ENCODE measurements around the gene TSSC4. TPM values are rescaled to one million over a fixed set of nuclear protein-coding genes. Genes with fewer than 3 reads are reported as not detected.
A peak's percentile ranks its signal among the peaks of the same experiment; 100 is the strongest.

TSSC4 gene
- total RNA-seq, 2 experiments from 2014 or later, result 40.4 to 50.9 TPM

GRCh38 chr11:2377511-2378443 lies 22.8 kb upstream of the TSSC4 start:
- H4K20me1 ChIP-seq (ENCODE audit: insufficient read depth, low read length), result peaks cover 40% of the 10 kb centered on the region
- POLR2A ChIA-PET, result interaction anchor here (0.6 to 2.4 kb wide), 6 partner anchors 10 to 606 kb away, joined by 3 to 20 read pairs (median 6); no protein-coding TSS in a partner anchor
- peaks cover 39% of the 10 kb centered on the region for H3K4me1 ChIP-seq (ENCODE audit: insufficient read depth, low read length, poor library complexity, severe bottlenecking)
- CTCF ChIA-PET (ENCODE audit: unreplicated experiment), result interaction anchor here (0.6 to 0.9 kb wide), 2 partner anchors 12 to 154 kb away, joined by 3 to 5 read pairs; no protein-coding TSS in a partner anchor
- DNase-seq (ENCODE audit: low spot score), result peak; percentile 70
- intact Hi-C loops (cut with micrococcal nuclease; ENCODE audit: unreplicated experiment), result no loop called here
- peak overlapping the region; percentile 99 for H3K4me3 ChIP-seq (ENCODE audit: low read depth, low read length, poor library complexity, severe bottlenecking)
- peaks cover 39% of the 10 kb centered on the region for H3K36me3 ChIP-seq (ENCODE audit: insufficient read depth, low read length)
- H3K4me2 ChIP-seq (ENCODE audit: low read length), result peak overlapping the region; percentile 90
- peak overlapping the region; percentile 57 for H3K27ac ChIP-seq (ENCODE audit: low read depth, low read length, poor library complexity, severe bottlenecking)
- H3K9me2 ChIP-seq (ENCODE audit: insufficient read depth, low read length), result no peaks in the 10 kb centered on the region
- peaks cover 54% of the 10 kb centered on the region for H3K79me2 ChIP-seq (ENCODE audit: insufficient read depth, low read depth, low read length)
- no peaks in the 10 kb centered on the region for H3K9me3 ChIP-seq (ENCODE audit: low read length)
- no peak overlapping the region for H2AFZ ChIP-seq (ENCODE audit: low read length)
- BruUV-seq (replicated peaks), result TSS peak; percentile 68
- TF ChIP-seq EZH2phosphoT487 (IDR thresholded peaks at IDR 0.05; ENCODE audit: borderline replicate concordance, low read depth, low read length), result no peak
- TF ChIP-seq, protein P1, sequence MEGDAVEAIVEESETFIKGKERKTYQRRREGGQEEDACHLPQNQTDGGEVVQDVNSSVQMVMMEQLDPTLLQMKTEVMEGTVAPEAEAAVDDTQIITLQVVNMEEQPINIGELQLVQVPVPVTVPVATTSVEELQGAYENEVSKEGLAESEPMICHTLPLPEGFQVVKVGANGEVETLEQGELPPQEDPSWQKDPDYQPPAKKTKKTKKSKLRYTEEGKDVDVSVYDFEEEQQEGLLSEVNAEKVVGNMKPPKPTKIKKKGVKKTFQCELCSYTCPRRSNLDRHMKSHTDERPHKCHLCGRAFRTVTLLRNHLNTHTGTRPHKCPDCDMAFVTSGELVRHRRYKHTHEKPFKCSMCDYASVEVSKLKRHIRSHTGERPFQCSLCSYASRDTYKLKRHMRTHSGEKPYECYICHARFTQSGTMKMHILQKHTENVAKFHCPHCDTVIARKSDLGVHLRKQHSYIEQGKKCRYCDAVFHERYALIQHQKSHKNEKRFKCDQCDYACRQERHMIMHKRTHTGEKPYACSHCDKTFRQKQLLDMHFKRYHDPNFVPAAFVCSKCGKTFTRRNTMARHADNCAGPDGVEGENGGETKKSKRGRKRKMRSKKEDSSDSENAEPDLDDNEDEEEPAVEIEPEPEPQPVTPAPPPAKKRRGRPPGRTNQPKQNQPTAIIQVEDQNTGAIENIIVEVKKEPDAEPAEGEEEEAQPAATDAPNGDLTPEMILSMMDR (conservative IDR thresholded peaks at IDR 0.05; ENCODE audit: low read length), result no peak

DNA sequence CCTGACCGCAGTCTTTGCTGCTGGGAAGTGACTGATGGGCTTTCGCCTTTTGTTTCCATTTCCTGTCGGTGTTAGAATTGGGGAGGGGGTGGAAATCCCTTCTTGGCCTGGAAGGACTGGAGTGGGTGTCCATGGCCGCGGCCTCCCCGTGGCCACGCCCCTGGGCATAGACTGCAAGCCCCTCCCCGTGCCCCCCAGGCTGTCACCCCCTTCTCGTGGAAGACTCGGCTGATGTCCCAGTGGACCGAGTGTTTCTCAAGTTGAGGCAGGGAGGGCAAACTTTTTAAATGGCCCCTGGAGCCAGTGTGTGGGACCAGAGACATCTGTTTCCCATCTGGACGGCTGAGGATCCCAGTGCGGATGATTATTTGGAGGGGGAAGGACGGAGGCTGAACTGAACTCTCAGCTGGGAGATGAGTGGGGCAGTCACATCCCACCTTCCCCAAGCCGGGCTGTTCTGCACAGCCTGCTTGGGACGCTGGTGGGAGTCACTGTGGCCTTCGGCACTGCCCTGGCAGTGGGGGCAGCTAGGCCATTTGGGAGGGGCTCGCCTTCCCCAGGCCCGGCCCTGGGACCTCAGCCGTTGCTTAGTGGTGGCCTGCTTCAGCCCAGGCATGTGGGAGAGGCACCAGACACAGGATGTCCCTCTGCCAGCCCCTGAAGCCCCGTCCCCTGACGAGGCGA lies 21.9 kb upstream of the TSSC4 start:
- H3K4me3 ChIP-seq (ENCODE audit: low read depth, low read length, poor library complexity, severe bottlenecking), result peak overlapping the region; percentile 99
- H3K9me2 ChIP-seq (ENCODE audit: insufficient read depth, low read length), result no peaks in the 10 kb centered on the region
- ChIA-PET CTCF (ENCODE audit: unreplicated experiment) (interaction anchor here (0.6 kb wide), 1 partner anchor 153 kb away, joined by 3 read pairs; no protein-coding TSS in a partner anchor), POLR2A (interaction anchor here (0.6 to 2.4 kb wide), 4 partner anchors 9 to 77 kb away, joined by 3 to 20 read pairs (median 7); no protein-coding TSS in a partner anchor)
- peaks cover 39% of the 10 kb centered on the region for H3K36me3 ChIP-seq (ENCODE audit: insufficient read depth, low read length)
- peak overlapping the region; percentile 90 for H3K4me2 ChIP-seq (ENCODE audit: low read length)
- intact Hi-C loops (cut with micrococcal nuclease; ENCODE audit: unreplicated experiment), result no loop called here
- TF ChIP-seq, protein P1 (conservative IDR thresholded peaks at IDR 0.05; ENCODE audit: low read length), result no peak
- no peak for TF ChIP-seq EZH2phosphoT487 (IDR thresholded peaks at IDR 0.05; ENCODE audit: borderline replicate concordance, low read depth, low read length)
- H3K4me1 ChIP-seq (ENCODE audit: insufficient read depth, low read length, poor library complexity, severe bottlenecking), result peaks cover 48% of the 10 kb centered on the region
- no peak overlapping the region for H3K27ac ChIP-seq (ENCODE audit: low read depth, low read length, poor library complexity, severe bottlenecking)
- H2AFZ ChIP-seq (ENCODE audit: low read length), result no peak overlapping the region
- DNase-seq (ENCODE audit: low spot score), result no peak
- H4K20me1 ChIP-seq (ENCODE audit: insufficient read depth, low read length), result peaks cover 45% of the 10 kb centered on the region
- no peaks in the 10 kb centered on the region for H3K9me3 ChIP-seq (ENCODE audit: low read length)
- peaks cover 59% of the 10 kb centered on the region for H3K79me2 ChIP-seq (ENCODE audit: insufficient read depth, low read depth, low read length)
- BruUV-seq (replicated peaks), result no TSS peak

Data from OCI-LY7 (cell line).